ENCODE data around the gene ITGAV. TPM values are rescaled to one million over a fixed set of nuclear protein-coding genes. Genes with fewer than 3 reads are reported as not detected.
A peak's percentile ranks its signal among the peaks of the same experiment; 100 is the strongest.

ITGAV gene
- total and polyA plus RNA-seq, 4 donors = 27.9 to 146 (median 88.9) TPM

GRCh38 chr2:186594001-186594722 is 4.3 kb downstream of the ITGAV start:
- intact Hi-C loops (cut with DNase I) = loop anchor here in 1 of 2 donors (10.0 kb wide), 1 partner anchor 51 kb away; no protein-coding TSS in a partner anchor
- no peaks in the 10 kb centered on the region for H3K9me3 ChIP-seq (ENCODE audit: control insufficient read depth, low read length)

GRCh38 chr2:186595219-186595618 is 5.4 kb downstream of the ITGAV start:
- no peaks in the 10 kb centered on the region for H3K9me3 ChIP-seq (ENCODE audit: control insufficient read depth, low read length)
- intact Hi-C loops (cut with DNase I) = loop anchor here in 1 of 2 donors (10.0 kb wide), 1 partner anchor 50 kb away; no protein-coding TSS in a partner anchor
- no peak overlapping the region for H3K27ac ChIP-seq (ENCODE audit: low read depth in 1 of 2, low read length in 2 of 2)
- WGBS, 2 donors = 18 to 22% methylated on average over 2 of the region's 2 CpGs
- H3K4me3 ChIP-seq (ENCODE audit: low read length in 2 of 2) = no peak overlapping the region
- ATAC-seq (ENCODE audit: low FRiP score) (peak; percentile 48), DNase-seq (no peak)
- H3K27me3 ChIP-seq (ENCODE audit: control insufficient read depth in 1 of 2, insufficient read depth in 2 of 2, low read length in 1 of 2) = no peaks in the 10 kb centered on the region
- peaks cover 2 to 4% of the 10 kb centered on the region in 2 donors for H3K4me1 ChIP-seq (ENCODE audit: control insufficient read depth in 1 of 2, insufficient read depth in 2 of 2, low read length in 2 of 2)
- no peaks in the 10 kb centered on the region for H3K36me3 ChIP-seq (ENCODE audit: control insufficient read depth in 1 of 2, insufficient read depth in 2 of 2, low read length in 1 of 2)

More at GRCh38 chr2:186594001-186594722, 4.3 kb downstream of the ITGAV start:
- ATAC-seq (ENCODE audit: low FRiP score) (no peak), DNase-seq (no peak)
- Histone ChIP-seq H3K4me3 (ENCODE audit: low read length in 2 of 2) (no peak overlapping the region), H3K27me3 (ENCODE audit: control insufficient read depth in 1 of 2, insufficient read depth in 2 of 2, low read length in 1 of 2) (no peaks in the 10 kb centered on the region), H3K27ac (ENCODE audit: low read depth in 1 of 2, low read length in 2 of 2) (no peak overlapping the region), H3K36me3 (ENCODE audit: control insufficient read depth in 1 of 2, insufficient read depth in 2 of 2, low read length in 1 of 2) (no peaks in the 10 kb centered on the region), H3K4me1 (ENCODE audit: control insufficient read depth in 1 of 2, insufficient read depth in 2 of 2, low read length in 2 of 2) (peaks cover 2 to 4% of the 10 kb centered on the region in 2 donors)
- WGBS, 2 donors = 46% methylated on average over 4 of the region's 4 CpGs

GRCh38 chr2:186599186-186599778 is 9.4 kb downstream of the ITGAV start:
- Histone ChIP-seq H3K4me3 (ENCODE audit: low read length in 2 of 2) (no peak overlapping the region), H3K9me3 (ENCODE audit: control insufficient read depth, low read length) (no peaks in the 10 kb centered on the region), H3K27me3 (ENCODE audit: control insufficient read depth in 1 of 2, insufficient read depth in 2 of 2, low read length in 1 of 2) (no peaks in the 10 kb centered on the region), H3K36me3 (ENCODE audit: control insufficient read depth in 1 of 2, insufficient read depth in 2 of 2, low read length in 1 of 2) (no peaks in the 10 kb centered on the region), H3K4me1 (ENCODE audit: control insufficient read depth in 1 of 2, insufficient read depth in 2 of 2, low read length in 2 of 2) (peaks cover 1 to 4% of the 10 kb centered on the region in 2 donors), H3K27ac (ENCODE audit: low read depth in 1 of 2, low read length in 2 of 2) (no peak overlapping the region)
- no peak for DNase-seq
- ATAC-seq (ENCODE audit: low FRiP score) = no peak
- WGBS, 2 donors = 86 to 88% methylated on average over 3 of the region's 3 CpGs
- intact Hi-C loops (cut with DNase I) = loop anchor here in 1 of 2 donors (10.0 kb wide), 1 partner anchor 46 kb away; no protein-coding TSS in a partner anchor

GRCh38 chr2:186603286-186603685 is 13.4 kb downstream of the ITGAV start:
- Histone ChIP-seq H3K4me3 (ENCODE audit: low read length in 2 of 2) (no peak overlapping the region), H3K9me3 (ENCODE audit: control insufficient read depth, low read length) (no peaks in the 10 kb centered on the region), H3K27me3 (ENCODE audit: control insufficient read depth in 1 of 2, insufficient read depth in 2 of 2, low read length in 1 of 2) (no peaks in the 10 kb centered on the region), H3K4me1 (ENCODE audit: control insufficient read depth in 1 of 2, insufficient read depth in 2 of 2, low read length in 2 of 2) (peaks cover 0 to 2% of the 10 kb centered on the region in 2 donors), H3K36me3 (ENCODE audit: control insufficient read depth in 1 of 2, insufficient read depth in 2 of 2, low read length in 1 of 2) (peaks cover 0 to 3% of the 10 kb centered on the region in 2 donors), H3K27ac (ENCODE audit: low read depth in 1 of 2, low read length in 2 of 2) (no peak overlapping the region)
- ATAC-seq (ENCODE audit: low FRiP score) (no peak), DNase-seq (no peak)
- intact Hi-C loops (cut with DNase I) = no loop called here
- WGBS, 2 donors = 91 to 95% methylated on average over 1 of the region's 1 CpG

- H3K36me3 ChIP-seq (ENCODE audit: control insufficient read depth in 1 of 2, insufficient read depth in 2 of 2, low read length in 1 of 2) = peaks cover 0 to 3% of the 10 kb centered on the region in 2 donors
- peaks cover 0 to 2% of the 10 kb centered on the region in 2 donors for H3K4me1 ChIP-seq (ENCODE audit: control insufficient read depth in 1 of 2, insufficient read depth in 2 of 2, low read length in 2 of 2)
- DNase-seq (no peak), ATAC-seq (ENCODE audit: low FRiP score) (peak; percentile 26)
- H3K27ac ChIP-seq (ENCODE audit: low read depth in 1 of 2, low read length in 2 of 2) = no peak overlapping the region
- 70 to 76% methylated on average over 3 of the region's 3 CpGs for WGBS, 2 donors
- H3K27me3 ChIP-seq (ENCODE audit: control insufficient read depth in 1 of 2, insufficient read depth in 2 of 2, low read length in 1 of 2) = no peaks in the 10 kb centered on the region
- no peaks in the 10 kb centered on the region for H3K9me3 ChIP-seq (ENCODE audit: control insufficient read depth, low read length)
- intact Hi-C loops (cut with DNase I) = no loop called here
- H3K4me3 ChIP-seq (ENCODE audit: low read length in 2 of 2) = no peak overlapping the region
Observed at GRCh38 chr2:186605041-186605440, 15.2 kb downstream of the ITGAV start.

- Histone ChIP-seq H3K27me3 (ENCODE audit: control insufficient read depth in 1 of 2, insufficient read depth in 2 of 2, low read length in 1 of 2) (no peaks in the 10 kb centered on the region), H3K4me3 (ENCODE audit: low read length in 2 of 2) (no peak overlapping the region), H3K27ac (ENCODE audit: low read depth in 1 of 2, low read length in 2 of 2) (no peak overlapping the region), H3K36me3 (ENCODE audit: control insufficient read depth in 1 of 2, insufficient read depth in 2 of 2, low read length in 1 of 2) (peaks cover 0 to 3% of the 10 kb centered on the region in 2 donors), H3K9me3 (ENCODE audit: control insufficient read depth, low read length) (no peaks in the 10 kb centered on the region), H3K4me1 (ENCODE audit: control insufficient read depth in 1 of 2, insufficient read depth in 2 of 2, low read length in 2 of 2) (peaks cover 0 to 2% of the 10 kb centered on the region in 2 donors)
- DNase-seq (no peak), ATAC-seq (ENCODE audit: low FRiP score) (no peak)
- intact Hi-C loops (cut with DNase I) = no loop called here
- WGBS, 2 donors = 81 to 83% methylated on average over 6 of the region's 6 CpGs
Observed at GRCh38 chr2:186607660-186608324, 17.9 kb downstream of the ITGAV start.

- Histone ChIP-seq H3K27me3 (ENCODE audit: control insufficient read depth in 1 of 2, insufficient read depth in 2 of 2, low read length in 1 of 2) (no peaks in the 10 kb centered on the region), H3K9me3 (ENCODE audit: control insufficient read depth, low read length) (no peaks in the 10 kb centered on the region), H3K4me3 (ENCODE audit: low read length in 2 of 2) (no peak overlapping the region), H3K27ac (ENCODE audit: low read depth in 1 of 2, low read length in 2 of 2) (no peak overlapping the region), H3K4me1 (ENCODE audit: control insufficient read depth in 1 of 2, insufficient read depth in 2 of 2, low read length in 2 of 2) (peaks cover 0 to 2% of the 10 kb centered on the region in 2 donors), H3K36me3 (ENCODE audit: control insufficient read depth in 1 of 2, insufficient read depth in 2 of 2, low read length in 1 of 2) (peaks cover 0 to 2% of the 10 kb centered on the region in 2 donors)
- WGBS, 2 donors = 63 to 71% methylated on average over 7 of the region's 7 CpGs
- ATAC-seq (ENCODE audit: low FRiP score) = no peak
- DNase-seq = no peak
- intact Hi-C loops (cut with DNase I) = no loop called here
Observed at GRCh38 chr2:186610785-186611184, 20.9 kb downstream of the ITGAV start.

GRCh38 chr2:186611526-186611925 is 21.7 kb downstream of the ITGAV start:
- no peaks in the 10 kb centered on the region for H3K27me3 ChIP-seq (ENCODE audit: control insufficient read depth in 1 of 2, insufficient read depth in 2 of 2, low read length in 1 of 2)
- 68 to 76% methylated on average over 2 of the region's 2 CpGs for WGBS, 2 donors
- no peak overlapping the region for H3K4me3 ChIP-seq (ENCODE audit: low read length in 2 of 2)
- DNase-seq (no peak), ATAC-seq (ENCODE audit: low FRiP score) (no peak)
- H3K9me3 ChIP-seq (ENCODE audit: control insufficient read depth, low read length) = no peaks in the 10 kb centered on the region
- H3K36me3 ChIP-seq (ENCODE audit: control insufficient read depth in 1 of 2, insufficient read depth in 2 of 2, low read length in 1 of 2) = no peaks in the 10 kb centered on the region
- intact Hi-C loops (cut with DNase I) = no loop called here
- no peaks in the 10 kb centered on the region for H3K4me1 ChIP-seq (ENCODE audit: control insufficient read depth in 1 of 2, insufficient read depth in 2 of 2, low read length in 2 of 2)
- H3K27ac ChIP-seq (ENCODE audit: low read depth in 1 of 2, low read length in 2 of 2) = no peak overlapping the region

Data from aorta (tissue), 5 donors.